HT1080 (cell line): ENCODE data around the gene MTG2. TPM values are rescaled to one million over a fixed set of nuclear protein-coding genes. Genes with fewer than 3 reads are reported as not detected.

Experiments used
- DNase-seq: peaks from one replicate; pipeline ENCODE4 v3.0.0-alpha.2; 2015; ENCODE audit warnings: low read depth
- polyA plus RNA-seq, 2 experiments: library from polyadenylated mRNA; depleted of rRNA; stranded (reverse); fragments of >200 nt; gene quantifications; 2 replicates each; pipeline ENCODE4 v1.2.3, GENCODE V29; 2015
- total RNA-seq: library from RNA; depleted of rRNA; stranded (reverse); fragments of >200 nt; shearing (Covaris generic); gene quantifications from 2 replicates; pipeline ENCODE4 v1.2.3, GENCODE V29; 2014; rRNA removed

MTG2 gene
- total RNA-seq = 36.8 and 39.1 TPM in 2 replicates
- 31.2 and 32.9 TPM in 2 replicates for polyA plus RNA-seq (2015; cell fraction: cytosol; rRNA removed)
- 42.8 and 53.4 TPM in 2 replicates for polyA plus RNA-seq (2015; cell fraction: nucleus; rRNA removed)

GRCh38 chr20:62182469-62183425 is at the start of gene MTG2:
Gene MTG2, plus strand, starts transcription at chr20:62183028. Its CDS starts 10,393 bp downstream, at chr20:62193421.
- peak; percentile 90 for DNase-seq

GRCh38 chr20:62133051-62133845 is 49.6 kb upstream of the MTG2 start:
- no peak for DNase-seq

GRCh38 chr20:62133864-62134263 is 49.0 kb upstream of the MTG2 start:
- DNase-seq = no peak

- no peak for DNase-seq
These were observed 48.0 kb upstream of the MTG2 start for GRCh38 chr20:62134735-62135231.

- DNase-seq = no peak
These were observed 47.1 kb upstream of the MTG2 start for GRCh38 chr20:62135573-62136266.

- peak; percentile 56 for DNase-seq
These were observed 46.3 kb upstream of the MTG2 start for GRCh38 chr20:62136283-62137091.

GRCh38 chr20:62137092-62137384 is 45.8 kb upstream of the MTG2 start:
- DNase-seq = no peak

GRCh38 chr20:62137478-62138203 is 45.2 kb upstream of the MTG2 start:
- DNase-seq = no peak

GRCh38 chr20:62138204-62138543 is 44.7 kb upstream of the MTG2 start:
- no peak for DNase-seq

GRCh38 chr20:62138912-62139311 is 43.9 kb upstream of the MTG2 start:
- DNase-seq = no peak

- DNase-seq = no peak
These were observed 43.2 kb upstream of the MTG2 start for GRCh38 chr20:62139636-62140035.

- no peak for DNase-seq
These were observed 41.8 kb upstream of the MTG2 start for GRCh38 chr20:62141043-62141396.

GRCh38 chr20:62141397-62142251 is 41.2 kb upstream of the MTG2 start:
- no peak for DNase-seq

GRCh38 chr20:62142252-62143080 is 40.4 kb upstream of the MTG2 start:
- no peak for DNase-seq

GRCh38 chr20:62143081-62143956 is 39.5 kb upstream of the MTG2 start, which contains the start of the genes PSMA7 and SS18L1:
Gene PSMA7, minus strand, starts transcription at chr20:62143394. Its CDS starts 91 bp downstream, at chr20:62143303.
Gene SS18L1, plus strand, starts transcription at chr20:62143769. Its CDS starts 52 bp downstream, at chr20:62143821.
- peak; percentile 78 for DNase-seq

GRCh38 chr20:62143957-62144825 is 38.6 kb upstream of the MTG2 start:
- DNase-seq = peak; percentile 35
